Mesothelial cell of epicardium (in vitro differentiated cells): ENCODE measurements around the gene GPSM1. TPM values are rescaled to one million over a fixed set of nuclear protein-coding genes. Genes with fewer than 3 reads are reported as not detected.
"Not testable (repeated sequence)": the region's sequence is repeated elsewhere in the genome, so short reads cannot be mapped to it uniquely, and the experiment has no call there.

Experiments
- DNase-seq, 2 experiments: peaks; one replicate each; pipeline ENCODE4 v3.0.0; 2021; ENCODE audit warnings: low spot score in 2 of 2; ENCODE audit not compliant: unreplicated experiment in 2 of 2
- H3K27ac Mint-ChIP-seq: 2 replicates; pipeline ENCODE4 v1.8.0; 2021; ENCODE audit warnings: mixed read lengths
- H3K27me3 Mint-ChIP-seq: 2 replicates; pipeline ENCODE4 v1.8.0; 2021; ENCODE audit warnings: low read depth, mixed read lengths
- H3K36me3 Mint-ChIP-seq: 2 replicates; pipeline ENCODE4 v1.8.0; 2021; ENCODE audit warnings: mixed read lengths
- H3K4me1 Mint-ChIP-seq: 2 replicates; pipeline ENCODE4 v1.8.0; 2021; ENCODE audit warnings: mixed read lengths
- H3K4me3 Mint-ChIP-seq: 2 replicates; pipeline ENCODE4 v1.8.0; 2021; ENCODE audit warnings: mild to moderate bottlenecking, moderate library complexity, mixed read lengths
- H3K9me3 Mint-ChIP-seq: 2 replicates; pipeline ENCODE4 v1.8.0; 2021; ENCODE audit warnings: mixed read lengths
- total RNA-seq: library from RNA; stranded (reverse); gene quantifications from 3 replicates; pipeline ENCODE4 v1.2.1, GENCODE V29; 2021
- TF ChIP-seq, protein P1 (sequence below): fragments of 200-600 bp; sonication (generic); IDR thresholded peaks from one replicate; pipeline ENCODE4 v1.5.0; 2021; ENCODE audit warnings: antibody characterized with exemption; ENCODE audit not compliant: unreplicated experiment

Gene GPSM1
- total RNA-seq, 1 donor from 2014 or later, result 102 TPM

DNA sequence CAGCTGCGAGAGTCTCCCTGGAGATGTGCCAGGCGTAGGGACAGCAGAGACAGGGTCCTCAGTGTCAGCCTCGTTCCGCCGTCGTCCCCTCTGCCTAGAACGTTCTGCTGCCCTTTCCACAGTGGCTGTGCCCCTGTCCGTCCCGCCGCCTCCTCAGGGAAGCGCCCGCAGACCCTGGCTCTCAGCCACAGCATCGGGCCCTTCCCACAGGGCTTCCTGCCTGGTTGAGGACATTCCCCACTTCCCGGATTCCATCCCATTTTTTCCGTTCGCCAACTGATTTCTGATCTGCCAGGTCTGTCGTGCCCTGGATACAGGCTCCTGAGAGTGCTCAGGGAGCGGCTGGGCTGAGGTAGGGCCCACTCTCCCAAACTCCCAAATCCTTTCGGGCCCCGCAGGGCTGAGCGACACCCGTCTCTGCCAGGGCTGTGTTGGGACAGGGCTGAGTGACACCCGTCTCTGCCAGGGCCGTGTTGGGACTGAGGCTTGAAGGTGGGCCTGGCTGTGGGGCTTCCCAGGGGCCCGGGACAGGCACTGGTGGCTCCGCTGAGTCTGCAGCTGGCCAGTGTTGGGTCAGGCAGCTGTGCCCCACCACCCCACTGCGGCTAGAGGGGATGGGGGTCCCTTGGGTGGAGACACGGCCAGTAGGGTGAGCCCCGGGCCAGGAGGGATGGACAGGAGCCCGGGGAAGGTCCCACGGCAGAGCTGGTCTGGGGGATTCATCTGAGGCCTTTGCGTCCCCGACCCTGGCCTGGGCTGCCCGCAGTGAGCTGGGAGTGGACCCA lies 20.3 kb downstream of the GPSM1 start:
- H3K4me1 Mint-ChIP-seq, result peaks cover 6% of the 10 kb centered on the region
- no peaks in the 10 kb centered on the region for H3K27me3 Mint-ChIP-seq
- TF ChIP-seq, protein P1, sequence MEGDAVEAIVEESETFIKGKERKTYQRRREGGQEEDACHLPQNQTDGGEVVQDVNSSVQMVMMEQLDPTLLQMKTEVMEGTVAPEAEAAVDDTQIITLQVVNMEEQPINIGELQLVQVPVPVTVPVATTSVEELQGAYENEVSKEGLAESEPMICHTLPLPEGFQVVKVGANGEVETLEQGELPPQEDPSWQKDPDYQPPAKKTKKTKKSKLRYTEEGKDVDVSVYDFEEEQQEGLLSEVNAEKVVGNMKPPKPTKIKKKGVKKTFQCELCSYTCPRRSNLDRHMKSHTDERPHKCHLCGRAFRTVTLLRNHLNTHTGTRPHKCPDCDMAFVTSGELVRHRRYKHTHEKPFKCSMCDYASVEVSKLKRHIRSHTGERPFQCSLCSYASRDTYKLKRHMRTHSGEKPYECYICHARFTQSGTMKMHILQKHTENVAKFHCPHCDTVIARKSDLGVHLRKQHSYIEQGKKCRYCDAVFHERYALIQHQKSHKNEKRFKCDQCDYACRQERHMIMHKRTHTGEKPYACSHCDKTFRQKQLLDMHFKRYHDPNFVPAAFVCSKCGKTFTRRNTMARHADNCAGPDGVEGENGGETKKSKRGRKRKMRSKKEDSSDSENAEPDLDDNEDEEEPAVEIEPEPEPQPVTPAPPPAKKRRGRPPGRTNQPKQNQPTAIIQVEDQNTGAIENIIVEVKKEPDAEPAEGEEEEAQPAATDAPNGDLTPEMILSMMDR, result no peak
- no peak overlapping the region for H3K27ac Mint-ChIP-seq
- no peaks in the 10 kb centered on the region for H3K36me3 Mint-ChIP-seq
- no peak overlapping the region for H3K4me3 Mint-ChIP-seq
- no peak for DNase-seq
- H3K9me3 Mint-ChIP-seq, result no peaks in the 10 kb centered on the region

DNA sequence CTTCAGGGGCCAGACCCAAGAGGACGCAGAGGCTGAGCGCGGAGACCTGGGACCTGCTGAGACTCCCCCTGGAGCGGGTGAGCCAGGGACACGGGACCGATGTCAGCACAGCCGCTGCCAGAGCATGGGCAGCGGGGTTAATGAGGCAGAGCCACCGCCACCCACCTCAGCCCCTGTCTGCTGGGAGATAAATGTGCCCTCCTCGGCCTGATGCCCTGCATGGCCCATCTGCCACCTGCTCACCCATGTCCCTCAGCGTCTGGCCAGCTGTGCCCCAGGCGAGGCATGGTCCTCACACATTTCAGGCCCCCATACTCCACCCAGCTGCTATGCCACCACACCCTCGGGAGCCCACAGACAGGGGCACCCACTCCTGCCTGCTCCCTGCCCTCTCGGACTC lies 21.4 kb downstream of the GPSM1 start:
- H3K9me3 Mint-ChIP-seq, result no peaks in the 10 kb centered on the region
- no peaks in the 10 kb centered on the region for H3K27me3 Mint-ChIP-seq
- no peak overlapping the region for H3K4me3 Mint-ChIP-seq
- H3K27ac Mint-ChIP-seq, result no peak overlapping the region
- no peaks in the 10 kb centered on the region for H3K36me3 Mint-ChIP-seq
- no peak for DNase-seq
- H3K4me1 Mint-ChIP-seq, result peaks cover 3% of the 10 kb centered on the region
- TF ChIP-seq, protein P1, result no peak

DNA sequence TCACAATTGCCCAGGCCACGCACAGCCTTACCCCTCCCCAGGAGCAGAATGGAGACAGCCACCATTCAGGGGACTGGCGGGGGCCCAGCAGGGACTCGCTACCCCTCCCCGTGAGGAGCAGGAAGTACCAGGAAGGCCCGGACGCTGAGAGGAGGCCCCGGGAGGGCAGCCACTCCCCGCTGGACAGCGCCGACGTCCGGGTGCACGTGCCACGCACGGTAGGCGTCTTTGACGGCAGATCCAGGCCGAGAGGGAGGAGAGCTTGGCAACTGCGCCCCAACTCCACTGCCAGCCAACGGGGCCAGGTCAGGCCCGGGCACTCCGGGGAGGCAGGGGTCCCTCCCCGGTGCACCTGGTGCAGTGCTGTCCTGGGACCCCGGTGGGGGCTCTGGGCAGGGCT lies 22.2 kb downstream of the GPSM1 start:
- no peaks in the 10 kb centered on the region for H3K27me3 Mint-ChIP-seq
- H3K36me3 Mint-ChIP-seq, result no peaks in the 10 kb centered on the region
- no peak overlapping the region for H3K27ac Mint-ChIP-seq
- peaks cover 11% of the 10 kb centered on the region for H3K4me1 Mint-ChIP-seq
- no peak overlapping the region for H3K4me3 Mint-ChIP-seq
- TF ChIP-seq, protein P1, result no peak
- no peaks in the 10 kb centered on the region for H3K9me3 Mint-ChIP-seq
- DNase-seq, result no peak

DNA sequence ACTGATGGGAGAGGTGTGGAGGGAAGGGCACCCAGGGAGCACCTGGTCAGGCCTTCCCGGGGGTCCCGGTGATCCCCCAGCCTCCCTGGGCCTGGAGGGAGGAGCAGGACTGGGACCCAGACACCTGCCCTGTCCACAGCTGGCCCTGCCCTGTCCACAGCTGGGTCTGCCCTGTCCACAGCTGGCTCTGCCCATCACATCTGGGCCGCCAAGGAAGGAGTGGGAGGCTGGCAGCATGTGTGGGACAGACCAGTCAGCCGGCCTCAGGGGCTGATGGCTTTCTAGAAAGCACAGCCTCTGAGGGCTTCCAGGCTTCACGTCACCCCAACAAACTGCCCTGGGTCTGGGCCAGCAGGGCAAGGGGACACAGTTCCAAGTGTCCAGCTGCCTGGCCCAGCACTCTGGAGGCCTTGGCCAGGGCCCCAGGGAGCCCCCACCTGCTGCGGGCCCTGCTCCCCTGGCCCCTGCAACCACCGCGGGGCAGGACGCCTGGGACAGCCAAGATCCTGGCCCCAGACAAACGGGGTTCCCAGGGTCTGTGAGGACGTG lies 24.0 kb downstream of the GPSM1 start:
- H3K27ac Mint-ChIP-seq, result no peak overlapping the region
- no peaks in the 10 kb centered on the region for H3K36me3 Mint-ChIP-seq
- DNase-seq, result no peak
- H3K27me3 Mint-ChIP-seq, result no peaks in the 10 kb centered on the region
- H3K4me3 Mint-ChIP-seq, result no peak overlapping the region
- H3K9me3 Mint-ChIP-seq, result no peaks in the 10 kb centered on the region
- TF ChIP-seq, protein P1, result no peak
- H3K4me1 Mint-ChIP-seq, result peaks cover 11% of the 10 kb centered on the region

DNA sequence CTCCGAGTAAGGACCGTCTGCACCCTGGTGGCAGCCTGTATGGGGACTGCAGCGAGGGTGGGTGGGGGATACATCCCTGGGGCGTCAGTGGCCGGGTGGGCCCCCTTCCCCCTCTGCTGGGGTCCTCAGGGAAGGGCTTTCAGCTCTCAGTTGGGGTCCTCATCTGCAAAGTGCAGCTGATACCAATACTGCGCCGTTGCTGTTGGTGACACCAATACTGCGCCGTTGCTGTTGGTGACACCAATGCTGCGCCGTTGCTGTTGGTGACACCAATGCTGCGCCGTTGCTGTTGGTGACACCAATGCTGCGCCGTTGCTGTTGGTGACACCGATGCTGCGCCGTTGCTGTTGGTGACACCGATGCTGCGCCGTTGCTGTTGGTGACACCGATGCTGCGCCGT lies 24.5 kb downstream of the GPSM1 start:
- not testable (repeated sequence) for H3K4me3 Mint-ChIP-seq, H3K27me3 Mint-ChIP-seq, H3K36me3 Mint-ChIP-seq, DNase-seq, H3K9me3 Mint-ChIP-seq, H3K27ac Mint-ChIP-seq
- peaks cover 11% of the 10 kb centered on the region for H3K4me1 Mint-ChIP-seq

DNA sequence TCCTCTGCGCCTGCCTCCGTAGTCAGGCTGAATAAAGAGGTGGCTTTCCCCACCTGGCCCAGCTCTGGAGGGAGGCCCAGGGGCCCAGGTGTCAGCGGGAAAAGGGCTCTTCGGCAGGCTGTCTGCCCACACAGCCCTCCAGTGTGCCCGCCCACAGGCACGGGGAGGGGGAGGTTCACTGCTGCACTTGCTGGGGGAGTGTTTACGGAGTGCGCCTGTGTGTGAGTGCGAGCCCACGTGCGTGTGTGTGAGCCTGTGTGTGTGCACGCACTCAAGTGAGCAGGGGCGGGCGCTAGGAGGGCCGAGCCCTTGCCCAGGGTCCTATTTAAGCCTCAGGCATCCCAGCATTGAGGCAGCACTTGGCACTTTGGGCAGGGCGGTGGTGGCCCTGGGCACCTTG lies 25.3 kb downstream of the GPSM1 start:
- no peaks in the 10 kb centered on the region for H3K27me3 Mint-ChIP-seq
- H3K9me3 Mint-ChIP-seq, result no peaks in the 10 kb centered on the region
- no peak overlapping the region for H3K27ac Mint-ChIP-seq
- H3K4me3 Mint-ChIP-seq, result no peak overlapping the region
- TF ChIP-seq, protein P1, result no peak
- DNase-seq, result no peak
- no peaks in the 10 kb centered on the region for H3K36me3 Mint-ChIP-seq
- H3K4me1 Mint-ChIP-seq, result peaks cover 11% of the 10 kb centered on the region
